ENCODE measurements around the gene MYZAP.
A peak's percentile ranks its signal among the peaks of the same experiment; 100 is the strongest.

MYZAP gene

GRCh38 chr15:57591822-57592367, at the start of gene MYZAP:
Gene MYZAP, plus strand, starts transcription at chr15:57591904. Its CDS starts 131 bp downstream, at chr15:57592035.
- DNase-seq (ENCODE audit: low read depth in 1 of 2, low spot score in 1 of 2) = peak; percentile 23 to 54

GRCh38 chr15:57542505-57542817, 49.2 kb upstream of the MYZAP start:
- no peak for DNase-seq (ENCODE audit: low read depth in 1 of 2, low spot score in 1 of 2)

- DNase-seq (ENCODE audit: low read depth in 1 of 2, low spot score in 1 of 2) = no peak
These were observed 46.7 kb upstream of the MYZAP start for GRCh38 chr15:57544848-57545480.

- no peak for DNase-seq (ENCODE audit: low read depth in 1 of 2, low spot score in 1 of 2)
These were observed 45.7 kb upstream of the MYZAP start for GRCh38 chr15:57545995-57546394.

- no peak for DNase-seq (ENCODE audit: low read depth in 1 of 2, low spot score in 1 of 2)
These were observed 44.4 kb upstream of the MYZAP start for GRCh38 chr15:57547243-57547755.

GRCh38 chr15:57548351-57548750, 43.4 kb upstream of the MYZAP start:
- no peak for DNase-seq (ENCODE audit: low read depth in 1 of 2, low spot score in 1 of 2)

GRCh38 chr15:57548835-57549234, 42.9 kb upstream of the MYZAP start:
- no peak for DNase-seq (ENCODE audit: low read depth in 1 of 2, low spot score in 1 of 2)

- no peak for DNase-seq (ENCODE audit: low read depth in 1 of 2, low spot score in 1 of 2)
These were observed 41.8 kb upstream of the MYZAP start for GRCh38 chr15:57549935-57550334.

- DNase-seq (ENCODE audit: low read depth in 1 of 2, low spot score in 1 of 2) = no peak
These were observed 41.1 kb upstream of the MYZAP start for GRCh38 chr15:57550640-57551039.

- no peak for DNase-seq (ENCODE audit: low read depth in 1 of 2, low spot score in 1 of 2)
These were observed 39.7 kb upstream of the MYZAP start for GRCh38 chr15:57551715-57552677.

GRCh38 chr15:57552678-57553334, 38.9 kb upstream of the MYZAP start:
- no peak for DNase-seq (ENCODE audit: low read depth in 1 of 2, low spot score in 1 of 2)

GRCh38 chr15:57553526-57553925, 38.2 kb upstream of the MYZAP start:
- DNase-seq (ENCODE audit: low read depth in 1 of 2, low spot score in 1 of 2) = no peak

- DNase-seq (ENCODE audit: low read depth in 1 of 2, low spot score in 1 of 2) = no peak
These were observed 37.5 kb upstream of the MYZAP start for GRCh38 chr15:57554063-57554811.

GRCh38 chr15:57554812-57555179, 36.9 kb upstream of the MYZAP start:
- no peak for DNase-seq (ENCODE audit: low read depth in 1 of 2, low spot score in 1 of 2)

GRCh38 chr15:57555270-57555669, 36.4 kb upstream of the MYZAP start:
- DNase-seq (ENCODE audit: low read depth in 1 of 2, low spot score in 1 of 2) = no peak

GRCh38 chr15:57556040-57556439, 35.7 kb upstream of the MYZAP start:
- DNase-seq (ENCODE audit: low read depth in 1 of 2, low spot score in 1 of 2) = no peak

GRCh38 chr15:57557267-57557666, 34.4 kb upstream of the MYZAP start:
- no peak for DNase-seq (ENCODE audit: low read depth in 1 of 2, low spot score in 1 of 2)

GRCh38 chr15:57557810-57558209, 33.9 kb upstream of the MYZAP start:
- DNase-seq (ENCODE audit: low read depth in 1 of 2, low spot score in 1 of 2) = no peak

- peak; percentile 38 to 66 for DNase-seq (ENCODE audit: low read depth in 1 of 2, low spot score in 1 of 2)
These were observed 31.8 kb upstream of the MYZAP start for GRCh38 chr15:57559875-57560274.

- peak; percentile 19 to 22 for DNase-seq (ENCODE audit: low read depth in 1 of 2, low spot score in 1 of 2)
These were observed 30.5 kb upstream of the MYZAP start for GRCh38 chr15:57561041-57561711.

All from stimulated activated CD4-positive, alpha-beta T cell treated with anti-CD3 and anti-CD28 coated beads, Interleukin-15, amount 100 ng/mL, for 1 hour (primary cell).